Hypothalamus (tissue), 51 donors: ENCODE data around the gene ADARB2.

Source experiments
- DNase-seq, 51 donors: peaks; one replicate each; lab custom pipeline; 2025; lab: John Stamatoyannopoulos, UW

The ADARB2 gene

DNA sequence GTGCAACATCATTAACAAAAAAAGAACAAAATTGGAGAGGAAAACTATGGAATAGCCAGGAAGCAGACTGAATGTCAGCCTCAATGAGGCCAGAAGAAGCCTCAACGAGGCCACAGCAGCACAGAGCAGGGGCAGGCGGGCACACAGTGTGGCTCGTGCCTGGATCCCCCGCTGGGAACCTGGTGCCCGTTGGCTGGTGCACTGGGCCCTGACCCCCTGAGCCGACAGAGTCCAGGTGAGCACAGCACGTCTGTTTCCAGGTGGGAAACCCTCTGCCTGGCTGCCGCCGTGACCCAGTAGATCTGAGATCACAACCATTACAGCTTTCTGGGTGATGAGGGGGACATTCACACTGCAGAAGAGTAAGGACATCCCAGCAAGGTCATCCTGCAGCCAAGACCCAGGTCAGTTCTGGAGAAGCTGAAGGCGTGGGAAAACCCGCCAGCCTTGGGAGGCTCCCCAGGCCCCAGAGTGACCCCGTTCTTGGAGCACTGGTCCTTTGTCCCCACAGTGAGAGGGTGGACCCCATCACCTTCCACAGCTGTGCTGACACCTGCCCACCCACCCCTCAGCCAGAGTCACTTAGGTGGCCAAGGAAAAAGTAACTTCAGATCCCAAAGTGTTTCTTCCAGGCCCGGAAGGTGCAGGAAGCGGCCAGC lies 222.1 kb downstream of the ADARB2 start:
- DNase-seq, result no peak

DNA sequence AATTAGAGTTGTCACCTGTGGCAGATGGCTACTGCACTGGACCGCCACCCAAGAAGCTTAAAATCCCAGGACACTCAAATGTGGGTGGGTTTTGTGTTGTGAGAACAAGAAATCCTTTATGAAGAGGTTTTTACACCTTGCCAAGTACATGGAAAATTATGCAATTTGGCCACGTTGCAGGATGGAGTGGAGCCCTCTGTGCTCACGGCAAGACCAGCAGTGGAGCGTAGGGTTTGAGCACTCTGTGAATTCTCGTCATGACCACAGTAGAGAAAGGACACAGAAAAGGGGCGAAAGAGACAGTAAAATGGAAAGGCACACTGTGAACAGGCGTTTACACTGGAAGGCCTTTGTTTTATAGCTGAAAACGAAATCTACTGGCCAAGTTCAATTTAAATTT lies 222.6 kb downstream of the ADARB2 start:
- peak in 1 of 51 donors; percentile 26 for DNase-seq

DNA sequence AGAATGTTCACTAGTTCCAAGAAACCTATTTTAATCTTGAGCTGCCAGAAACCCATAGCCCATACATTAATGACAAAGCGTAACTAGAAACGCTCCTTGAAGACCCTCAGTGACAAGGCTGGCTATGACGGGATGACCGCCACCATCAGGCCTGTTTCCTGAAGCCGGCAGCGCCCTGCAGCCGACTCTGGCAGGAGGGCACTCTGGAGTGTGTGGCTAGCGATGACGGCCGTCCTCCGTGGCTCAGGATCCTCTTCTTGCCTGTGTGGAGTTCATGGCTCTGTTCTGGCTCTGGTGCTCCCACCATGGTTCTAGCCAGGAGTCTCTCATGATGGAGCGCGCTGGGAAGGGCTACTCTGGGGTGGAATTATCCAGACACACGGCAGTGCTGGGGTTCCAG lies 224.1 kb downstream of the ADARB2 start:
- no peak for DNase-seq

DNA sequence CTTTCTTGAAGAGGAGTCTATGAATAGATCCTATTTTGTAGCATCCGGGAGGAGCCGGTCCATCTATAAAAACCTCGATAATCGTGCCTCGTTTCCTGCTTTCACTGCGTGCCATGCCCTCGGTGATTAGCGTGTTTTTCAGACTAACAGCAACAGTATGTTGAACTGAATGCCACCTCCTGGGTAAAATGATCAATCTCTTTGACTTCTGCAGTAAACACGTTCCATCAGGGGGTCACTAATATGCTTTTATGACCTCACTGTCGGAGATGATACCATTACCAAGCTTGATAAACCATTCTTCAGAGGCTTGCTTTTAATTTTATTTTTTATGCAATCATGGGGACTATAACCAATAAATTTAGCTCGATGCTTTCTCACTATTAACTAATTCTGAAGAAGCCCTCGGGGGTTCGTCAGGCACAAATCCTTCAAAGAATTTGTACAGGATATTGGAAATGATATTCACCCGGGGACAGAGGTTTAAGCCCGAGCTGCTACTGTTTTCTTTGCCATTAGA lies 228.3 kb downstream of the ADARB2 start:
- no peak for DNase-seq

DNA sequence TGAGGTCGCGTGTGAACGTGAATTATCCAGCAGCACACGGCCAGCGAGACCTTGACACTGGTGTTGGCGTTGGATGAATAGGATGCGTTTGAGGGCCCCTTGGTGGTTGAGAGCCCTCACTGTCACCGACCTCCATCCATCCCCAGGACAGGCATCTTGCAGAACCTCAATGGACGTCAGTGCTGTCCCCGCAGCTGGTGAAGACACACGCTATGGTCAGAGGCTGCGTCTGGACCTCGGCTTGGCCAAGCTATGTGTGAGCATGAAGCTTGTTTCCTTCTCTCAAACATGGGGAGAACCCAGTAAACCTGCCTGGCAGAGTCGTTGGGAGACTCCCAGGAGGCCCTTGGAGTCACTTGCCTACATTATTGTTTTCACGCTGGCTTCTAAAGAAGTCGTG lies 229.2 kb downstream of the ADARB2 start:
- DNase-seq, result no peak

DNA sequence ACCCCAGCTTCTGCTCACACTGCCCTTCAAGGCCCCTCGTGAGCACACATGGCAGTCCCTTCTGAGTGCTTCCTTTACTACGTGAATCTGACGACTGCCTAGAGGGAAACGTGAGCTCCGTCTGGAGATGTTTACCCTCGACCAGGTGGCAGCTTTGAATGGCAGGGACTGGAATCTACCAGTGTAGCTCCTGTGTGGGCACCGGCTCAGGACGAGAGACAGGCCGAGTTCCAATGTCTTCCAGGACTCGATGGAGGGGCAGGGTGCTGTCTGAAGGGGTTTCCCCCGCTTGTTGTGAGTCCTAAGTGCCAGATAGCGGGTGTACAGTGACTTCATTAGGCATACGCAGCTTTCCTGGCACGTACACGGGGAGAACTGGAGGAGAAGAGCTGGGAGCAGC lies 229.9 kb downstream of the ADARB2 start:
- no peak for DNase-seq

DNA sequence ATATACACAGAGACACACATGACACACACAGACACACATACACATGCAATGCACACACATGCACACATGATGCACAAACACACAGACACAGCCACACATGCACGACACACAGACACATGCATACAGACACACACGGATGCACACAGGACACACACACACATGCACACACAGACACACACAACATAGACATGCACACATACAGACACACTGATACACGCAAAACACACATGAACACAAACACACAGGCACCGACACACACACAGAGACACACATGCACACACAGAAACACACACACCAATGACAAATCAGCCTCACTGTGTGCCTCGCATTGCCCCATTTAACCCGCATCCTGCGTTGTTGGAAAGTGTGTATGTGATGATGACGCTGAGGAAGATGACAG lies 232.4 kb downstream of the ADARB2 start:
- no peak for DNase-seq

DNA sequence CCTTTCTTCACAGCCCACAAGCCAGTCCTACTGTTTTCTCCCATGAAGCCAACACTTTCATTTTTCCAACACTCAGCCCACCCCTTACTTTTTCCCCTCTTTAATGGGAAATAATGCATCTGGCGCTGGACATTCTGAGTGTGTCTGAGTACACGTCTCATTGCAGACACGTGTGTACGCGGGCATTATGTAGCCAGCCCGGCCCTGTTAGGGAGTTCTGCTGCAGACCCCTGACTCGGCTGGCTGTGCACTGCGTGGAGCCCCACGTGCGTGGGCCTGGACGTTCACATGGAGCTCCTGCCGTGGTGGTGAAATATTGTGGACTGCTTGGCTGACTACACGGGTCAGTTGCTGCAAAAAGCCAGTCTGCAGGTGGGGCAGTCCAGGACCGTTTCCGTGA lies 233.0 kb downstream of the ADARB2 start:
- no peak for DNase-seq

DNA sequence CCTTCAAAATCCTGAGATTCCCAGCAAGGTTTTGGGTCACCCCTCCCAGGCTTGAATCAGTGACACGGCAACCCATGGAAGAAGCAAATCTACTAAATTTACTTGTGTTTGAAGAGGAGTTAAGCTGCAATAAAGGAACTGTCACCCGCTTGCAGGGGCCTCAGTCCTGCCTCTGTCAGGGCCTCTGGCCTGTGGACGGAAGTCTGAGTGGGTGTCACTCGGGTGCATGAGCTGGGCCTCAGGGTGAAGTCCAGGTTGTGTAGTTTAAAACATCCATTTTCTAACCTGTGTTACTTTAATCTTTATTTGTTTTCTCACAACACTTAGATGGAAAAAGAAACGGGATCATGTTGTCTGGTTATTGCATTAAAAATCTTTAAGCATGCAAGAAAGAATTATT lies 234.9 kb downstream of the ADARB2 start:
- no peak for DNase-seq

DNA sequence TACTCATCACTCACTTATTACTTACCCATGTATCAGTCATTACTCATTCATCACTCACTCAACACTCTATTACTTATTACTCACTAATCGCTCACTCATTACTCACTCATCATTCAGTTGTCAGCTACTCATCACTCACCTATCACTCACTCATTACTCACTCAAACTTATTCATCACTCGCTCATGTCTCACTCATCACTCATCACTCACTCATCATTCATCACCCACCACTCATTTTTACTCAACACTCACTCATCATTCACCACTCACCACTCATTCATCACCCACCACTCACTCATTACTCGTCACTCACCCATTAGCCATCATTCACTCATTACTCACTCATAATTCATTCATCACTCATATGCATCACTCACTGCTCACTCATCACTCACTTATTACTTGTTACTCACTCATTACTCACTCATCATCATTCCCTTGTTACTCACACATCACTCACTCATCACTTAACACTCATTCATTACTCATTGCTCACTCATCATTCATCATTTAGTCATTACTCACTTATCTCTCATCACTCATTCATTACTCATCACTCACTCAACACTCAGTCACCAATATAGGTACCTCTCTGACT lies 237.9 kb downstream of the ADARB2 start:
- no peak for DNase-seq

DNA sequence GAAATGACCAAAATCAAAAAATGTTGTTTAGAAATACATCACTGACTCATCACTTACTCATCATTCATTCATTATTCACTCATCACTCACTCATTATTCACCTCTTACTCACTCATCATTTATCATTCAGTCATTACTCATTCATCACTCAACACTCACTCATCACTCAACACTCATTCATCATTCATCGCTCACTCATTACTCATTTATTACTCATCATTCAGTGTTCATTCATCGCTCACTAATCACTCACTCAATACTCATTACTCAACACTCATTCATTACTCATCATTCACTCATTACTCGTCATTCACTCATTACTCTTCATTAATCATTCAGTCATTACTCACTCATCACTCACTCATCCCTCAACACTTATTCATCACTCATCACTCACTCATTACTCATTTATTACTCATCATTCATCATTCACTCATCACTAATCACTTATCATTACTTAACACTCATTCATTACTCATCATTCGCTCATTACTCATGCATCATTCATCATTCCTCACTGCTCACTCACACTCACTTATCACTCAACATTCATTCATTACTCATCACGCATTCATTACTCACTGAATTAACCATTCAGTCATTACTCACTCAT lies 238.5 kb downstream of the ADARB2 start:
- DNase-seq, result no peak

DNA sequence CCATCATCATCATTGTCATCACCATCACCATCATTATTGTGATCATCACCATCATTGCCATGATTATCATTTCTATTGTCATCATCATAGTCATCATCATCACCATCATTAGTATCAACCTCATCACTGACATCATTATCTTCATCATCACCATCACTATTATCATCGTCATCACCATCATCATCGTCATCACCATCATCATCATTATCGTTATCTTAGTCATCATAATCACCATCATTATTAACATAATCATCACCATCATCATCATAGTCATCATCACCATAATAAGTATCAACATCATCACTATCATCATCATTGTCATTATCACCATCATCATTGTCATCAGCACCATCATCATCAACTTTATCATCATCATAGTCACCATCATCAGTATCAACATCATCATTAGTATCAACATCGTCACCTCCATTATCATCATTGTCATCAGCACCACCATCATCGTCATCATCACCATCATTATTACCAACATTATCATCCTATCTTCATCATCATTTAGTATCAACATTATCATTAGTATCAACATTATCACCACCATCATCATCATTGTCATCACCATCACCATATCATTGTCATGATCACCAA lies 241.3 kb downstream of the ADARB2 start:
- no peak for DNase-seq

DNA sequence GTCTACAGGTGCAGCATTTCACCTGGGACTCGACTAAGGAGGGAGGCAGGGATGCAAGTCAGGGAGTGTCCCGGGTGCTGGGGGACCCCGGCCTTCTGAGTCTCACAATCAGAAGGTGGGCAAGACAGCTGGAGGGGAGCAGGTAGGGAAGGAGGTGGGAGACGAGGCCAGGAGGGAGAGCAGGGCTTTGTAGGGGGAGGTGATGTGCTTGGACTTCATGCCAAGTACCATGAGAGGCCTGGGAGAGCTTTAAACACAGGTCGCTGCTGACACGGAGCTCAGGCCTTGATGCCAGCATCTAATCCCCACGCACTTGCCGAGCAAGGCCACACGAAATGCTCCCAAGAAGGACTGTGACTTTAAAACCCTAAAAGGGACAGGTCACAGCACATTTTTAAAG lies 244.7 kb downstream of the ADARB2 start:
- no peak for DNase-seq

DNA sequence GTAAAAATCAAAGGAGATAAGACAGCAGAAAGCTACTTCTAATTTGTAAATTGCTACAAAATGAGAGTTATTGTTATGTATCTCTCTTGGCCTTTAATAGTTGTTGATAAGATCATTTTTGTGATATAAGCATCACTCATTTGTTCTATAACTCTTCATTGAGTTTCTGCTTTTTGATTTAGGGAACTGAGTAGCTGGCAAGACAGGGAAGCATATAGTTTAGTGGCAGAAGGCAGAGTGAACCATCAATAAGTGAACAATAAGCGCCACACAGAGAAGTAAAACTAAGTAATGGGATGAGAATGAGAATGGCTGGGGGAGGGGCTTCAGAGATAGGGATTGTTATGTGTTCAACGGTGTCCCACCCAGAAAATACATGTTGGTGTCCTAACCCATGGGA lies 245.4 kb downstream of the ADARB2 start:
- DNase-seq, result no peak

DNA sequence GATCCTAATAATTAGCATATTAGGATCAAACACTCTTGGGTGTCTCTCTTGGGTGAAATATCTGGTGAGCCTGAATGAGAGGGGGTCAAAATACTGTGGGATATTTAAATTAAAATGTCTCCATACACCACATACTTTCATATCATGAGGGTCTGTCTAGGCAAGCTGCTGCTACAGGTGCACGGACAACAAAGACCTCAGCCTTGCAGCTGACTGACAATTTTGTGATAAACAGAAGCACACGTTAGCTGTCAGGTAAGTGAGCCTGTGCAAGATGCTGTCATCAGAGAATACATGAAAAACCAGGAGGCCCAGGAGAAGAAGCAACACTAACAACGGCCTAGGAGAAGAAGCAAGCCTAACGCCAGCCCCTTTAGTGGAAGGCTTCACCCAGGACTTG lies 247.5 kb downstream of the ADARB2 start:
- DNase-seq, result no peak

DNA sequence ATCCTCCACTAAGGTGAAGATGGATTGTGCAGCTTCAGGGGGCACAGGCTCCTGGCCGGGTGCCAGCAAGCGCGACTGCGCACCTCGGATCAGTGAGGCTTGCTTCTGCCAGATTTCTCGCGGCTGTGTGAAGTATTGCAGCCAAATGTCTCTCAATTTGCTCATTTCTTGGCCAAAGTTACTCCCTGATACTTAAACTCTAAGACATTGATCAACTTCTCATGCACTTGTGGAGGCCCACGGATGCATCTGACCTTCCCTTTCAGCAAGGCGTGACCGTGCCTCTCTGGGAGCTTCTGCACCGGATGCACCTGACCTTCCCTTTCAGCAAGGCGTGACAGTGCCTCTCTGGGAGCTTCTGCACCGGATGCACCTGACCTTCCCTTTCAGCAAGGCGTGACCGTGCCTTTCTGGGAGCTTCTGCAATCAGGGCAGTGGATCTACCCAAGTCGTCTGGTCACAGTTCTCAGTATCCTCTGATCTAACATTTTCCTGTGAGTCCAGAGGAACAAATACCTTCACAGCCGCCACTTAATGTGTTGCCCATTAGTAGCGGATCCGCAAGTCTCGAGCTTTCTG lies 248.3 kb downstream of the ADARB2 start:
- DNase-seq, result no peak

DNA sequence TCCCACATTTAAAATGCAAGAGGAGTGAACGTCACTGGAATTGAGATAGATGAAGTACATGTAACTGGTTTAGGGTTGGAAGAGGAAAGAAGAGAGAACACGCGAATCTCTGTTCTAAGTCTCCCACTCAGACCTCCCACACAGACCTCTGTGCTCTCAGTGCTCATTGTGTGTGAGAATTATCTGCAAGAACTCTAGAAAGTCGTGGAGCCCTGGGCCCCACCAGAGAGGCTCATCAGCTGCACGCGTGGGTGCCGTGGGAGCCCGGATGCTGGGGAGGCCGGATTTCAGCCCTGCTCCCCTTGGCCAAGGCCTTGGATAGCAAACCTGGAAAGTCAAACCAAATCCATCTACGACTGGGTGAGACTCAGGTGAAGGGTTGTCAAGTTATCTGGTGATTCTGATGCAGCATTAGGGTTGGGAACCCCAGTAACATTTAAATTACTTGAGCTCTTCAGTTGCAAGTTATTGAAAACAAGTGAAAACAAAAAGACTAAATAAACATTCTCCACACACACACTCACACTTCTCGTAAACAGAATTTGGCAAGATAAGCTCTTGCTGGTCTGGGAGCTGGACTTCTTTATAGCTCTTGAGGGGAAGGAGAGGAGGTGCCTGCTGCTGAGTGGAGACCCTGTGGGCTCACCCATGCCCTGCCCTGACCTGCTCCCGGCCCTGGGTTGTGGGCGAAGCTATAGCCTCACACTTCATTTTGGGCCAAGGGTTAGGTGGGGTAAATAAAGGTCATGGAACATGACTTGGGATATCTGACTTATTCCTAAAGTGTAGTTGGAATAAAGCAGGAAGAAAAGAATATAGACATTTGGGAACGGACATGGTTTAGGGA lies 250.3 kb downstream of the ADARB2 start:
- peak in 1 of 51 donors; percentile 37 for DNase-seq

DNA sequence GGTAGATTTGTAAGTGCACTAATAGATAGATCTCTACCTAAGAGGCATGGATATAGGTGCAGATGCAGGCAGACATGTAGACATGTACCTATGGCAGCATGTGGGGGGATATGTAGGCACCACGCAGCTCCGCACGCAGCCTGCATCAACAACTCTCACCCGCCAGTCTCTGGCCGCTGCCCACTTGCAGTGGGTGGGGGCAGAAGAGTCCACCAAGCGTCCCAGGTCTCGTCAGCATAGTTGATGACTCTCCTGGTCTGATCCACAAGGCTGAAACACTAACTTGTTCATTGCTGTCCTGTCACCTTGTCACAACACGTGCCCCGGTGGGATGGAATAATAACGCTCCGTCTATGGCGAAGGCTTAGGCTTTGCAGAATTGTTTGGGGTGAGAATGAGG lies 252.0 kb downstream of the ADARB2 start:
- DNase-seq, result no peak

DNA sequence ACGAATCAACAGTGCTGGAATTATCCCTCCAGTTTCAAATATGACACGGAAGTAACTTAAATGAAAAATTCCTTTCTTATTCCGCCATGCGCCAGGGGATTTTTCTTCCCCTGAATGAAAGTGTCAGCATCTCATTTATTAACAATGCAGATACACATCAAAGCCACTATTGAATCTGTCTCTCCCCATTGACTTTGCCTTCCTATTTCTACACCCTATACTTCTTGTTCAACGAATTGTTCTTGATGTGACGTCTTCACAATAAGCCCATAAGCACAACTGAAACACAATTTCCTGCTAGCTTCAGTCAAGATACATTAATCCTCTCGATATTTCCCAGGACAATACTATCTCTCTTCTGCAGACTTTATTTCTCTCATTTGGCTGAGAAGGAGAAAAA lies 253.5 kb downstream of the ADARB2 start:
- no peak for DNase-seq

DNA sequence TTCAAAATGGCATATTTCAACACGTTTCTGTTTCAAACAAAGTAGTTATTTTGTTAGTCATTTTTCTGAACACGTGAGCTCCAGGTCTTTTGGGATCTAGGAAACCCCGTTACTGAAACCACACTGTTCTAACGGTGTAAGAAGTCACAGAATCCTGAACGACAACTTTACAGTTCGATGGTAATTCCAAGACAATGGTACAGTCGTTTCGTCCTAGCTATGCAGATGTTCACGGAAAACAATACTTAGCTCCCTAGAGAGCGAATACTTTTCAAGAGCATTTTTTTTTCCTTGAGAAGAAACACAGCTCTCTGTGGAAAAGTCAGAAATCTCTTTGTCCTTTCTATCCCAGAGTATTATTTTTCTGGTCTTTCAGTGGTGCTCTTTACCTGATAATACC lies 254.1 kb downstream of the ADARB2 start:
- no peak for DNase-seq

DNA sequence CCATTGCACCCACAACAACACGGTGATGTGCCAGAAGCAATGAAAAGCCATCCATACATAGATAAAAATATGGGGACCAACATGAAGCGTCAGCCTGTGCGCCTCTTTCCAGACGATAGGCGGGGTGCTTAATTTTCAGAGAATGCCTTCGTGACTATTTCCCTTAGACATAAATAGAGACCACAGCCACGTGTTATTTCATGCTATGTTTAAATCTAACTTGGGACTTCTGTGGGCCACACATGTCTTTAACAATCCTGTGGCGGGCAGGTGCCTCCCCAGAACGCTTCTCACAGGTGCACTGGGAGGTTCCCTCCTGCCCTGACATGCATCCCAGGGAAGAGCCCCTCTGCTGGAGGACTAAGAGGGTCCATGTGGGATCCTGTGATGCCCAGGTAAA lies 259.7 kb downstream of the ADARB2 start:
- no peak for DNase-seq
